ENCODE measurements around the gene FAM83G.

- no peak for TF ChIP-seq POLR2A (IDR thresholded peaks at IDR 0.05; ENCODE audit: low read length)
- no peak for TF ChIP-seq GATA1 (IDR thresholded peaks at IDR 0.05; ENCODE audit: low read depth, low read length)
Measured at GRCh38 chr17:18960241-18960665, 44.3 kb downstream of the FAM83G start.
